Esophagus (tissue), 2 donors: ENCODE results near the gene ARVCF. TPM values are rescaled to one million over a fixed set of nuclear protein-coding genes. Genes with fewer than 3 reads are reported as not detected.
"Not testable (repeated sequence)": the region's sequence is repeated elsewhere in the genome, so short reads cannot be mapped to it uniquely, and the experiment has no call there.

Experiments
- H3K27ac ChIP-seq, 2 donors: one replicate each; pipeline ENCODE4 v1.5.1; 2013; ENCODE audit warnings: low read depth in 2 of 2, mild to moderate bottlenecking in 2 of 2, inconsistent platforms in 1 of 2, low read length in 1 of 2, moderate library complexity in 1 of 2
- H3K27me3 ChIP-seq, 2 donors: one replicate each; pipeline ENCODE4 v1.6.1; 2013; ENCODE audit warnings: low read length in 2 of 2, control low read depth in 1 of 2, mild to moderate bottlenecking in 1 of 2; ENCODE audit not compliant: insufficient read depth in 2 of 2, control insufficient read depth in 1 of 2
- H3K36me3 ChIP-seq, 2 donors: one replicate each; pipeline ENCODE4 v1.6.1; 2013; ENCODE audit warnings: low read length in 1 of 2; ENCODE audit not compliant: control insufficient read depth in 2 of 2, insufficient read depth in 2 of 2
- H3K4me1 ChIP-seq, 2 donors: one replicate each; pipeline ENCODE4 v1.6.1; 2013; ENCODE audit warnings: low read length in 1 of 2; ENCODE audit not compliant: control insufficient read depth in 2 of 2, insufficient read depth in 2 of 2
- H3K4me3 ChIP-seq, 2 donors: one replicate each; pipeline ENCODE4 v1.5.1; 2013; ENCODE audit warnings: low read length in 2 of 2, mild to moderate bottlenecking in 2 of 2, low read depth in 1 of 2, moderate library complexity in 1 of 2
- H3K9me3 ChIP-seq, 2 donors: one replicate each; pipeline ENCODE4 v1.6.1; 2013; ENCODE audit warnings: mild to moderate bottlenecking in 2 of 2, low read depth in 1 of 2, low read length in 1 of 2, moderate library complexity in 1 of 2; ENCODE audit not compliant: control insufficient read depth in 2 of 2, insufficient read depth in 1 of 2
- WGBS, 2 donors: extraction: QIAGEN DNeasy Blood & Tissue Kit; methylation state at CpG; one replicate each; pipeline ENCODE4 v1.1.7; 2013; 5-methylcytosine and 5-hydroxymethylcytosine counted together
- polyA plus RNA-seq, 2 donors: library from polyadenylated mRNA; stranded (reverse); fragments of 200-250 nt; gene quantifications; one replicate each; pipeline ENCODE4 v1.2.3, GENCODE V29; 2013
- donor health status: healthy with polysubstance abuse.
- donor health status: Bipolar disorder and iron deficiency.

The ARVCF gene
- polyA plus RNA-seq, 2 donors, result 3.4 to 5.5 TPM

DNA sequence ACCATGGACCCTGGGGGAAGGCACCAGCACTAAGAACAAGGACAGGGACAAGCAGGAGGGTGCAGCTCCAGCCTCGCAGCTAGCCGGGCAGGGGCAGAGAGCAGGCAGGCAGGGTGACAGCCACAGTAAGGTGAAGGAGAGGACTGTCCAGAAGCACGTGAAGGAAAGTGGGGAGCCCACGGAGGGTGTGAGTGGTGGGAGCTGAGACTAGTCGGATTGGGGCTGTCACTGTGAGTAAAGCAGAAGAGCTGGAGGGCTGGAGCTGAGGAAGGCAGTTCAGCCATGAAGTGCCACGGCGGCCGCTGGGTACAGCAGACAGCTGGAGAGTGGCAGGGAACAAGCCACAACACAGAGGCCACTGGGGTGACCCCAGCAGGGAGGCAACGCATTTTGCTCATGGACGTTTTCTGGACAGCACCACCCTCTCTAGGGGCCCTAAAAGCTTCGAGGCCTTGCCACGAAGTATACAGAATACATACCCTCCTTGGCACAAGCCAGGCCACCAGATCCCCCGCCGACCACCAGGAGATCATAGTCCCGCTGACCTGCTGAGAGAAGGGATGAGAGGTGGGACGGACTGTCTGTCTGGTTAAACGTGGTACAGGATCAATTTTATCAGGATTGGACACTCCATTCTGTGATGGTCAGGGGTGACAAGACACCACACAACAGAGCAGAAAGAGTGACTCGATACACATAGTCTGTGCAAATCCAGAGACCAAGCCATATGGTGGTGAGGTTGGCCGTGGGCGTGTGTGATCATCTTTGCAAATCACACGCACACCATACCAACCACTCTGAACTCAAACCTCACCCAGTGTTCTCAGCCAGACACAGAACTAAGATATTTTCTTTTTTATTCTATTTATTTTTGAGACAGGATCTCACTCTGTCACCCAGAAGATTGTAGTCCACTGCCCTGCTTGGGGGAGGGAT lies 85.8 kb downstream of the ARVCF start:
- H3K9me3 ChIP-seq, result peaks cover 0 to 2% of the 10 kb centered on the region in 2 donors
- no peak overlapping the region for H3K27ac ChIP-seq
- 90 to 93% methylated on average over 21 of the region's 21 CpGs for WGBS, 2 donors
- H3K4me1 ChIP-seq, result peaks cover 0 to 2% of the 10 kb centered on the region in 2 donors
- no peaks in the 10 kb centered on the region for H3K27me3 ChIP-seq
- peaks cover 0 to 3% of the 10 kb centered on the region in 2 donors for H3K36me3 ChIP-seq
- H3K4me3 ChIP-seq, result no peak overlapping the region

DNA sequence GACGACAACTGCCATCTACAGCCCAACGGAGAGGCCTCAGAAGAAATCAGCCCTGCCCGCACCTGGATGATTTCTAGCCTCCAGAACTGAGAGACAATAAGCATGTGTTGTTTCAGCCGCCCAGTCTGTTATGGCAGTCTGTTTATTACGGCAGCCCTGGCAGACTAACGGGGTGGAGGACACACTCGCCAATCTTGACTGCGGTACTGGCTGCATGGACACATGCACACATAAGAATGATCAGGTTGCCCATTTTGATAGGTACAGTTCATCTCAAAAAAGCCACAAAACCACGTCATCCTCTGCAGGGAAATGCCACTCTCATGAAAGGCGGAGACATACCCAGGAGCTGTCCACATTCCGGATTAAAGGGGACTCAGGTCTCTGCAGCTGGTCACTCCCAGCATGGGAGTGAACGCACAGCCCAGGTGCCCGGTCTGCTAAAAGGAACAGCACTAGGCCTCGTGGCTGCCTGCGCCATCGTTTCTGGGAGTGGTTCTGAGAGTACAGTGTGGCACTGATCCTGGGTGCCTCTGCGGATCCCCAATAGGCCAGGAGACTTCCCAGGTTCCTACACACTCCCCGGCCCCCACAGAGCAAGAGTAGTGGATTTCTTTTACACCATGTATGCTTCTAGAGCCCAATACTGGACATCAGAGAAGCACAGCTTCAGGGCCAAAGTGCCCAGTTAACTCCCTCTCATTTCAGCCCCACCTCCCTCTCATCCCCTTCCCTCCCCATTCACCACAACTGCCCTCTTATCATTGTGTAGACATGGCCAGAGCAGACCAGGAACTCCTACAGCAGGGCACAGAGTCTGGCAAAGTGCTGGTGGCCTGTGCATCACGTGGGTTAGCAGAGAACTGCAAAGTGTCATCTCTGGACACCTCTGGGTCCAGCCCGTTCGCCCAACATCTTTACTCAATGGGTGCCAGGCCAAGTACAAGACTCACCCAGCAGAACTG lies 86.8 kb downstream of the ARVCF start:
- Histone ChIP-seq H3K4me3 (no peak overlapping the region), H3K27ac (no peak overlapping the region), H3K27me3 (no peaks in the 10 kb centered on the region), H3K9me3 (no peaks in the 10 kb centered on the region), H3K36me3 (peaks cover 0 to 3% of the 10 kb centered on the region in 2 donors), H3K4me1 (peaks cover 0 to 2% of the 10 kb centered on the region in 2 donors)
- WGBS, 2 donors, result 93 to 94% methylated on average over 21 of the region's 21 CpGs

DNA sequence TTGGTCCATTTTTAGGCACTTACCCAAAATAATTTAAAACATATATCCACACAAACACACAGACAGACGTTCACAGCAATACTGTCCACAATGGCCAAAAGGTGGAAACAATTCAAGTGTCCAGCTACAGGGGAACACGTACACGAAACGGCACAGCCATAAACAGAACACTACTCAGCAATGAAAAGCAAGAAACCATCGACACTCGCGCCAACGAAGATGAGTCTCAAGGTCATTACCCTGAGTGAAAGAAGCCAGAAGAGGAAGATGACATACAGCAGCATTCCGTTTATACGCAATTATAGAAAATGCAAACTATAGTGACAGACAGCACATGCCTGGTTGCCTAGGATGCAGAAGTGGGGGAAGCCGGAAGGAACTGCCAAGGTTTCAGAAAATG lies 88.4 kb downstream of the ARVCF start:
- no peak overlapping the region for H3K4me3 ChIP-seq
- H3K4me1 ChIP-seq, result peaks cover 0 to 2% of the 10 kb centered on the region in 2 donors
- no peaks in the 10 kb centered on the region for H3K9me3 ChIP-seq
- no peaks in the 10 kb centered on the region for H3K27me3 ChIP-seq
- H3K36me3 ChIP-seq, result peaks cover 0 to 3% of the 10 kb centered on the region in 2 donors
- no peak overlapping the region for H3K27ac ChIP-seq
- WGBS, 2 donors, result 92 to 93% methylated on average over 11 of the region's 11 CpGs

DNA sequence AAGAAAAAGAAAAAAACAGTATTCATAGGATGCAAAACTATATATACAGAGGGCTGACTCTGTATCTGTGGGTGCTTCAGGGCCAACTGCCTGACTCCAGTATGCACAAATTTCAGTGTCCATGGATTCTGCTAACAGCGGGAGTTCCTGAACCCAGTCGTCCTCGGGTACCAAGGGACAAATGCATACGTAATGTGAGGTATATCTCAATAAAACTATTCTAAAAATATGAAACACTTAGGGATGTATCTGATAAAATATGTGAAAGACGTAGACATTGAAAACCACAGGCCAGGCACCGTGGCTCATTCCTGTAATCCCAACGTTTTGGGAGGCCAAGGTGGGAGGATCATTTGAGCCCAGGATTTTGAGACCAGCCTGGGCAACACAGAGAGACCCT lies 88.9 kb downstream of the ARVCF start:
- 87 to 88% methylated on average over 7 of the region's 7 CpGs for WGBS, 2 donors
- Histone ChIP-seq H3K27me3 (no peaks in the 10 kb centered on the region), H3K9me3 (no peaks in the 10 kb centered on the region), H3K27ac (no peak overlapping the region), H3K4me3 (no peak overlapping the region), H3K4me1 (peaks cover 0 to 2% of the 10 kb centered on the region in 2 donors), H3K36me3 (peaks cover 0 to 3% of the 10 kb centered on the region in 2 donors)

DNA sequence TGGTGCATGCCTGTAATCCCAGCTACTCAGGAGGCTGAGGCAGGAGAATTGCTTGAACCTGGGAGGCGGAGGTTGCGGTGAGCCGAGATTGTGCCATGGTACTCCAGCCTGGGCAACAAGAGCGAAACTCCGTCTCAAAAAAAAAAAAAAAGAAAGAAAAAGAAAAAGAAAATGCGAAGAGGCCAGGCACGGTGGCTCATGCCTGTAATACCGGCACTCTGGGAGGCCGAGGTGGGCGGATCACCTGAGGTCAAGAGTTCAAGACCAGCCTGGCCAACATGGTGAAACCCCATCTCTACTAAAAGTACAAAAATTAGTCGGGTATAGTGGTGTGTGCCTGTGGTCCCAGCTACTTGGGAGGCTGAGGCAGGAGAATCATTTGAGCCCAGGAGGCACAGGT lies 90.6 kb downstream of the ARVCF start:
- WGBS, 2 donors, result 87 to 95% methylated on average over 9 to 11 of the region's 11 CpGs
- not testable (repeated sequence) for H3K4me3 ChIP-seq, H3K9me3 ChIP-seq, H3K27ac ChIP-seq, H3K36me3 ChIP-seq, H3K27me3 ChIP-seq, H3K4me1 ChIP-seq

DNA sequence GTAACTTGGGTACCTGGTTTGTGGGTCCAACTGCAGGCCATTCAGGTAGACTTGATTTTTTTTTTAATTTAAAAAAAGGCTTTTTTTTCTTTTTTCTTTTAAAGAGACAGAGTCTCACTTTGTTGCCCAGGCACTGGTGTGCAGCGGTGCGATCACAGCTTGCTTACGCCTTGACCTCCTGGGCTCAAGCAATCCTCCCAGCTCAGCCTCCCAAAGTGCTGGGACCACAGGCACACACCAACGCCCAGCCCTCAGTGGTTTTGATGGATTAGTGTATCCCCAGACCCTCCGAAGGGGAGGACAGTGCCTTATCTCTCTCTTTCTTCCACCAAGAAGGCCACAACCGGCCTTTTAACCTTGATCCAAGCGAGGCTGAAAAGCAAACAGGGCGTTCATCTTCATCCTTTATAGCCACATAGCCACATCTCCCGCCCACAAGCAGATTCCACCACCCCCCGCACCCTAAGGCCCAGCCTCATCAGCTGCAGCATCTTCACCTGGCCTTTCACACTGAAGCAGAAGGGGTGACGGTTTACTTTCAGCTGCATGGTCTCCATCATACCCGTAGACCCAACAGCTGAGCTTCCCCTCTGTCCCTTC lies 92.6 kb downstream of the ARVCF start:
- no peaks in the 10 kb centered on the region for H3K9me3 ChIP-seq
- H3K27ac ChIP-seq, result no peak overlapping the region
- 91% methylated on average over 12 of the region's 12 CpGs for WGBS, 2 donors
- no peak overlapping the region for H3K4me3 ChIP-seq
- H3K27me3 ChIP-seq, result no peaks in the 10 kb centered on the region
- peaks cover 0 to 2% of the 10 kb centered on the region in 2 donors for H3K4me1 ChIP-seq
- peaks cover 0 to 2% of the 10 kb centered on the region in 2 donors for H3K36me3 ChIP-seq

DNA sequence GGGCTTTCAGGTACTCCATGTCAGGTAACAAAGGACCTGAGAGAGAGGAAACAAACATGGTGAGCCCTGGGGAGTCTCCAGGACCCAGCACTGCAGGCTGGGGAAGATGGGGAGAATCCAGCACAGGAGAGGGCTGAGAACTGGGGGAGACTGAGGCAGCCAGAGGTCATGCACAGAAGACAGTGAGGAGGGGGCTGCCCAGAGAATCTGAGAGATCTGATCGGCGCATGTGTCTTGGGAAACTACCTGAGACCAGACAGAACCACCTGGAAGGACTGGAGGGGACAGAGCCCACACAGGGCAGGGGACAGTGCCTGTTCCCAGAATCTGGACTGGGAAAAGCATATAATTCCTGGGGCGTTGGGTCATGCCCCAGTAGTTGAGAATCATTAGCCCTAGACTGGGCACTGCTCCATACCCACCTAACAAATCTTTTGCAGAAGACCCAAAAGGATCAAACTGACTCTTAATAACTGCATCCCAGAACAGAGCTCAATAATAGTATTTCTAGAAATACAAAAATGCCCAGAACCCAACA lies 95.0 kb downstream of the ARVCF start:
- no peaks in the 10 kb centered on the region for H3K27me3 ChIP-seq
- peaks cover 0 to 2% of the 10 kb centered on the region in 2 donors for H3K4me1 ChIP-seq
- no peak overlapping the region for H3K27ac ChIP-seq
- 79 to 81% methylated on average over 3 of the region's 3 CpGs for WGBS, 2 donors
- H3K36me3 ChIP-seq, result peaks cover 5 to 18% of the 10 kb centered on the region in 2 donors
- no peaks in the 10 kb centered on the region for H3K9me3 ChIP-seq
- H3K4me3 ChIP-seq, result no peak overlapping the region
